DND-41 (cell line): Measurements from ENCODE around the gene PDZK1.

ENCODE experiments used
- ATAC-seq: fragments of 200-7000 bp; cut with Tn5 transposase; 3 replicates; pipeline ENCODE4 v1.9.1; 2021; ENCODE audit warnings: low read depth; ENCODE audit not compliant: insufficient read depth
- DNase-seq: peaks from one replicate; pipeline ENCODE4 v3.0.0-alpha.2; 2020
- H2AFZ ChIP-seq: 2 replicates; pipeline ENCODE4 v1.6.0; 2012; ENCODE audit warnings: low read depth, low read length
- H3K27ac ChIP-seq: 2 replicates; pipeline ENCODE4 v1.5.1; 2012; ENCODE audit warnings: low read length, inconsistent platforms
- H3K27me3 ChIP-seq: fragments of 200-600 bp; sonication (generic); 2 replicates; pipeline ENCODE4 v1.6.0; 2012; ENCODE audit warnings: low read length, mild to moderate bottlenecking, inconsistent platforms; ENCODE audit not compliant: insufficient read depth, poor library complexity
- H3K36me3 ChIP-seq: 2 replicates; pipeline ENCODE4 v1.5.1; 2012; ENCODE audit warnings: low read length, inconsistent platforms; ENCODE audit not compliant: insufficient read depth
- H3K4me1 ChIP-seq: 2 replicates; pipeline ENCODE4 v1.5.1; 2012; ENCODE audit warnings: mild to moderate bottlenecking, low read length; ENCODE audit not compliant: insufficient read depth
- H3K4me2 ChIP-seq: 2 replicates; pipeline ENCODE4 v1.6.0; 2012; ENCODE audit warnings: mild to moderate bottlenecking, moderate library complexity, low read length, inconsistent platforms; ENCODE audit not compliant: insufficient read depth
- H3K4me3 ChIP-seq, 2 experiments: fragments of 200-600 bp in 1 of 2; shearing (Covaris generic) in 1 of 2; 2 replicates each; pipeline ENCODE4 v1.5.1; 2012 to 2016; ENCODE audit warnings: inconsistent platforms in 2 of 2, low read length in 2 of 2, mild to moderate bottlenecking in 2 of 2, low read depth in 1 of 2, moderate library complexity in 1 of 2
- H3K79me2 ChIP-seq: 2 replicates; pipeline ENCODE4 v1.6.0; 2012; ENCODE audit warnings: low read length, inconsistent platforms; ENCODE audit not compliant: insufficient read depth
- H3K9ac ChIP-seq: 2 replicates; pipeline ENCODE4 v1.6.0; 2012; ENCODE audit warnings: low read depth, mild to moderate bottlenecking, inconsistent platforms, low read length, moderate library complexity
- H3K9me3 ChIP-seq: 2 replicates; pipeline ENCODE4 v1.5.1; 2012; ENCODE audit warnings: low read length, moderate library complexity, mild to moderate bottlenecking, inconsistent platforms; ENCODE audit not compliant: insufficient read depth, severe bottlenecking
- H4K20me1 ChIP-seq: 2 replicates; pipeline ENCODE4 v1.6.0; 2012; ENCODE audit warnings: low read length; ENCODE audit not compliant: insufficient read depth
- CTCF ChIP-seq: IDR thresholded peaks from 2 replicates; pipeline ENCODE4 v1.5.1; 2012; ENCODE audit warnings: borderline replicate concordance, low read length, moderate library complexity, mild to moderate bottlenecking; ENCODE audit not compliant: poor library complexity, severe bottlenecking; ENCODE audit errors: extremely low read depth
- EZH2 ChIP-seq: IDR thresholded peaks from 3 replicates; pipeline ENCODE4 v1.6.1; 2012; ENCODE audit warnings: borderline replicate concordance, low read depth, mild to moderate bottlenecking, moderate library complexity, low read length, inconsistent platforms; ENCODE audit not compliant: severe bottlenecking

The PDZK1 gene

GRCh38 chr1:145692785-145693443 lies 14.3 kb downstream of the PDZK1 start:
- no peak overlapping the region for H3K9ac ChIP-seq
- no peaks in the 10 kb centered on the region for H3K36me3 ChIP-seq
- TF ChIP-seq CTCF (no peak), EZH2 (no peak)
- no peak overlapping the region for H3K4me2 ChIP-seq
- no peak overlapping the region for H3K4me3 ChIP-seq
- no peak overlapping the region for H2AFZ ChIP-seq
- no peaks in the 10 kb centered on the region for H3K79me2 ChIP-seq
- H3K9me3 ChIP-seq: no peaks in the 10 kb centered on the region
- H3K4me1 ChIP-seq: peaks cover 17% of the 10 kb centered on the region
- no peak for ATAC-seq
- no peaks in the 10 kb centered on the region for H4K20me1 ChIP-seq
- no peak for DNase-seq
- no peaks in the 10 kb centered on the region for H3K27me3 ChIP-seq
- no peak overlapping the region for H3K27ac ChIP-seq

DNA sequence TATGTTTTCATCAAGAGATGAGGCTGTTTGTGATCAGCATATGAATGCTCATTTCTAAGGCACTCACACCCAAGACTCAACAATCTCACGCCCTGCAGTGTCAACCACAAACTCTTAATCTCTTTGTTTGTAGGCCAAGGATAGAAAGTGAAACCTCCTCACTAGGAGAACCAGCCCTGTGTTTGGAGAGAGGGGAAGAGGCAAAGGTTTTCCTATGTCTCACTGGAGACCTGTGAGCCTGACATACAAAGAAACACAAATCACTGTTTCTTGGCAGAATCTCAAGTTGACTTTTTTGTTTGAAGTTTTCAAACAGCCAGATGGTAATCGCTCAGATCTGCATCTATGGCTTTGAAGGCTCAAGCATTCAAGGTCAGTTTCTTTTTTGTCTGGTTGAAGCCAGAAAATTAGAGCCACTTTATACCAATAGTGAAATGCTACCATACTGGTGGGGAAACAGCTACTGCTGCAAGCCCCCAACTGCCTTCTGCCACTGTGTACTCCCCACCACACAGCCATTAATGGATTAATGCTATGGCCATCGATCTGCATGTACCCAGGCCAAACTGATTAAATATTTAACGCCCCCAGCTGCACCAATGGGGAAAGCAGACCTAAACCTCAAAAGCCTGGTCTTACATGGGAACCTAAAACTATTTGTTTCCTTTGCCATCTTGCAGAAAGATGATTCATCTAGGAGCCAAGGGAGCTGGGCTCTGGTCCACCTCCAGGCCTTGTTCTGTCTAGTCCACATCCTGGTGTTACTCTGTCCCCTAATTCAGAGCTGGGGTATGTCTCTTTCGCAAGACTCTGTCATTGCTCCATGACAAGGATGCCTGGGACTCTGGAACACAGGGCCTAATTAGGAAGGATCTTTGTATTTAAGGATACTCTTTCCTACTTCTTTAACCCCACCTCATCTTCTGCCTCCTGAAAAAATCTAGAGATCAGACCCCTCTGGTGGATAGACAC lies 16.3 kb downstream of the PDZK1 start:
- no peaks in the 10 kb centered on the region for H3K36me3 ChIP-seq
- no peak for TF ChIP-seq CTCF
- no peak for TF ChIP-seq EZH2
- DNase-seq: peak; percentile 63
- H3K4me2 ChIP-seq: peak overlapping the region; percentile 6; the same call in 1 of the 2 replicates
- H3K27me3 ChIP-seq: no peaks in the 10 kb centered on the region
- H4K20me1 ChIP-seq: no peaks in the 10 kb centered on the region
- no peak overlapping the region for H3K27ac ChIP-seq
- no peaks in the 10 kb centered on the region for H3K9me3 ChIP-seq
- H3K79me2 ChIP-seq: no peaks in the 10 kb centered on the region
- H3K4me1 ChIP-seq: peaks cover 17% of the 10 kb centered on the region
- no peak overlapping the region for H2AFZ ChIP-seq
- no peak overlapping the region for H3K9ac ChIP-seq
- peak; percentile 97 for ATAC-seq
- H3K4me3 ChIP-seq: no peak overlapping the region

DNA sequence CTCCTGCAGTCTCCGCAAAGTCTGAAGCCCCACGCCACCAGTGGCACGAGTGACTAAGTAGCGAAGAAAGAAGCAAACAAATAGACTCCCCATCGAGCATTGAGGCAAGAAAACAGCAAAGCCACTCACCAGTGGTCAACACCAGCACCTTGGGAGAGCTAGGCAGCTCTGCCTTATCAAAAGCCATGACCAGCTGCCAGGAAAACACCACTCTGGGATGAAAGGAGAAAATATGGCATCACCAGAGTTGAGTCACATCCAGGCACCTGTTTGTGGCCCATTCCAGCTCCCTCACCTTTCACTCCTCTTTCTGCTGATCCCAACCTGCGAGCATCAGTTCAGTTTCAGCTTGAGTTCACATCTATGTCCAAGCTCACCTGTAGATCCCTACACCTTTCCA lies 17.2 kb downstream of the PDZK1 start:
- Histone ChIP-seq H3K9me3 (no peaks in the 10 kb centered on the region), H3K27ac (no peak overlapping the region), H2AFZ (no peak overlapping the region), H3K79me2 (no peaks in the 10 kb centered on the region), H4K20me1 (no peaks in the 10 kb centered on the region), H3K27me3 (no peaks in the 10 kb centered on the region), H3K9ac (no peak overlapping the region), H3K4me3 (no peak overlapping the region), H3K4me1 (peaks cover 17% of the 10 kb centered on the region), H3K4me2 (peak overlapping the region; percentile 6; the same call in 1 of the 2 replicates), H3K36me3 (no peaks in the 10 kb centered on the region)
- ATAC-seq: no peak
- no peak for DNase-seq
- TF ChIP-seq EZH2 (no peak), CTCF (no peak)
